Suppressor macrophage (primary cell): ENCODE measurements around the gene URI1.
"Not testable (repeated sequence)": the region's sequence is repeated elsewhere in the genome, so short reads cannot be mapped to it uniquely, and the experiment has no call there.

Experiments used
- DNase-seq, 4 experiments: peaks; one replicate each; pipeline ENCODE4 v3.0.0-alpha.2; 2020 to 2022
- total RNA-seq, 17 experiments: gene quantifications; one replicate each; lab custom pipeline; 2026; ENCODE audit warnings: mixed read lengths in 6 of 17, inconsistent platforms in 3 of 17; lab: John Stamatoyannopoulos, UW

Gene URI1
- total RNA-seq: 19.1 to 69.7 (median 46.5) reads per million in 17 experiments

GRCh38 chr19:29941828-29942403 is at the start of gene URI1:
Gene URI1, plus strand, starts transcription at chr19:29942239. Its CDS starts 309 bp downstream, at chr19:29942548.
- DNase-seq: peak; percentile 90 to 98 (median 95)

- no peak for DNase-seq
Observed at GRCh38 chr19:29893606-29894284, 48.3 kb upstream of the URI1 start.

GRCh38 chr19:29896802-29897201 is 45.2 kb upstream of the URI1 start:
- DNase-seq: no peak

GRCh38 chr19:29897466-29897865 is 44.6 kb upstream of the URI1 start:
- DNase-seq: no peak

- no peak for DNase-seq
Observed at GRCh38 chr19:29904017-29904416, 38.0 kb upstream of the URI1 start.

GRCh38 chr19:29908963-29909944 is 32.8 kb upstream of the URI1 start:
- no peak for DNase-seq

- no peak for DNase-seq
Observed at GRCh38 chr19:29914933-29915332, 27.1 kb upstream of the URI1 start.

GRCh38 chr19:29915832-29916231 is 26.2 kb upstream of the URI1 start:
- not testable (repeated sequence) for DNase-seq

- no peak for DNase-seq
Observed at GRCh38 chr19:29917911-29918310, 24.1 kb upstream of the URI1 start.

GRCh38 chr19:29918891-29919290 is 23.1 kb upstream of the URI1 start:
- DNase-seq: no peak

- DNase-seq: no peak
Observed at GRCh38 chr19:29922972-29923371, 19.1 kb upstream of the URI1 start.

GRCh38 chr19:29923653-29924052 is 18.4 kb upstream of the URI1 start:
- no peak for DNase-seq

- DNase-seq: no peak
Observed at GRCh38 chr19:29926031-29926430, 16.0 kb upstream of the URI1 start.

- DNase-seq: no peak
Observed at GRCh38 chr19:29926801-29927200, 15.2 kb upstream of the URI1 start.

GRCh38 chr19:29927944-29928625 is 14.0 kb upstream of the URI1 start:
- no peak for DNase-seq

- DNase-seq: peak in 1 of 4 experiments; percentile 10
Observed at GRCh38 chr19:29928831-29929230, 13.2 kb upstream of the URI1 start.

- DNase-seq: no peak
Observed at GRCh38 chr19:29934257-29934656, 7.8 kb upstream of the URI1 start.

- no peak for DNase-seq
Observed at GRCh38 chr19:29934781-29935180, 7.3 kb upstream of the URI1 start.

GRCh38 chr19:29936409-29936808 is 5.6 kb upstream of the URI1 start:
- no peak for DNase-seq

- DNase-seq: no peak
Observed at GRCh38 chr19:29939628-29940027, 2.4 kb upstream of the URI1 start.

GRCh38 chr19:29940971-29941585 is 961 bp upstream of the URI1 start:
- no peak for DNase-seq
